HCT116 (cell line): ENCODE results near the gene DDX3X.

Experiments used
- CTCF ChIP-seq, 3 experiments: fragments of 200-600 bp in 1 of 3; sonication (generic) in 1 of 3; IDR thresholded peaks in 2 of 3; conservative IDR thresholded peaks in 1 of 3; 2 replicates each; pipeline ENCODE4 v1.5.1; 2012 to 2017; ENCODE audit warnings: low read depth in 2 of 3, low read length in 2 of 3, antibody characterized with exemption in 1 of 3, borderline replicate concordance in 1 of 3, control low read depth in 1 of 3, mild to moderate bottlenecking in 1 of 3, mixed read lengths in 1 of 3, mixed run types in 1 of 3, moderate library complexity in 1 of 3; ENCODE audit not compliant: insufficient read depth in 1 of 3
- EZH2 ChIP-seq: fragments of 200-600 bp; sonication (generic); IDR thresholded peaks from 2 replicates; pipeline ENCODE4 v1.6.1; 2017; ENCODE audit warnings: antibody characterized with exemption, mixed run types
- EZH2phosphoT487 ChIP-seq: fragments of 200-600 bp; IDR thresholded peaks from 2 replicates; pipeline ENCODE4 v1.6.1; 2018; ENCODE audit warnings: antibody characterized with exemption, borderline replicate concordance
- POLR2A ChIP-seq: IDR thresholded peaks from 2 replicates; pipeline ENCODE4 v1.7.0; 2011; ENCODE audit warnings: borderline replicate concordance; ENCODE audit not compliant: insufficient read depth, insufficient read length; ENCODE audit errors: extremely low read depth
- POLR2AphosphoS5 ChIP-seq: IDR thresholded peaks from 2 replicates; pipeline ENCODE4 v1.6.1; 2011; ENCODE audit warnings: mild to moderate bottlenecking, low read depth, low read length, moderate library complexity
- SIN3A ChIP-seq: IDR thresholded peaks from 2 replicates; pipeline ENCODE4 v1.6.1; 2012; ENCODE audit warnings: low read depth
- TCF7L2 ChIP-seq: IDR thresholded peaks from 2 replicates; pipeline ENCODE4 v1.7.0; 2011; ENCODE audit warnings: borderline replicate concordance, inconsistent platforms; ENCODE audit not compliant: insufficient read depth, insufficient read length; ENCODE audit errors: extremely low read depth
- YY1 ChIP-seq: IDR thresholded peaks from 2 replicates; pipeline ENCODE4 v1.6.1; 2011; ENCODE audit warnings: low read length, low read depth, moderate library complexity, mild to moderate bottlenecking; ENCODE audit not compliant: insufficient replicate concordance; ENCODE audit errors: extremely low read depth

DNA sequence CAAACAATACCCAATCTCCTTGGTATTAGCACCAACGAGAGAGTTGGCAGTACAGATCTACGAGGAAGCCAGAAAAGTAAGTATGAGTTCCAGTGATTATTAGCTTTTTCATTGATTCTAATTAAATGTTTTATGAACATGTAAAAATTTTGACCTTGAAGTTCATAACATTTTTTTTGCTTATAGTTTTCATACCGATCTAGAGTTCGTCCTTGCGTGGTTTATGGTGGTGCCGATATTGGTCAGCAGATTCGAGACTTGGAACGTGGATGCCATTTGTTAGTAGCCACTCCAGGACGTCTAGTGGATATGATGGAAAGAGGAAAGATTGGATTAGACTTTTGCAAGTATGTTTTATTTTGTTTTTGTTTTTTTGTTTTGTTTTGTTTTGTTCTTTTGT, 10.1 kb downstream of the DDX3X start:
- no peak for TF ChIP-seq EZH2
- no peak for TF ChIP-seq CTCF (IDR thresholded peaks at IDR 0.05 in 2 of 3, conservative IDR thresholded peaks at IDR 0.05 in 1 of 3; ENCODE audit: borderline replicate concordance in 1 of 3, insufficient read depth in 1 of 3, low read depth in 2 of 3, low read length in 2 of 3)
- no peak for TF ChIP-seq POLR2A
- no peak for TF ChIP-seq SIN3A
- no peak for TF ChIP-seq TCF7L2
- no peak for TF ChIP-seq POLR2AphosphoS5
- TF ChIP-seq YY1 = no peak
- no peak for TF ChIP-seq EZH2phosphoT487
